Measurements from ENCODE around the gene CEP78. TPM values are rescaled to one million over a fixed set of nuclear protein-coding genes. Genes with fewer than 3 reads are reported as not detected.

CEP78 gene
- total RNA-seq, 1 experiment from 2014 or later: 57.8 TPM

- H3K14ac ChIP-seq (ENCODE audit: insufficient read depth, low read length): no peak overlapping the region
- Mint-ChIP-seq H3K9me3 (no peaks in the 10 kb centered on the region), H3K27me3 (ENCODE audit: low read depth) (no peaks in the 10 kb centered on the region; the same call in 1 of the 2 replicates), H3K27ac (no peak overlapping the region), H3K4me1 (peaks cover 18 to 19% of the 10 kb centered on the region in 2 experiments), H3K4me3 (0 out of 5 replicates have a peak overlapping the region, but pooled peaks of 1 of the 2 experiments have one; percentile 5), H3K36me3 (ENCODE audit: insufficient read depth in 1 of 3, low read depth in 3 of 3) (peaks cover 11 to 43% (median 43%) of the 10 kb centered on the region in 3 experiments)
- H3K79me1 ChIP-seq (ENCODE audit: insufficient read depth, low read depth, low read length, poor library complexity, severe bottlenecking): peaks cover 4% of the 10 kb centered on the region
- no peak overlapping the region for H3K27ac ChIP-seq (ENCODE audit: insufficient read length, low read depth, low read length)
- no peak overlapping the region for H2BK20ac ChIP-seq (ENCODE audit: low read depth, low read length, poor library complexity, severe bottlenecking)
- H4K91ac ChIP-seq (ENCODE audit: insufficient read length, low read depth, low read length): no peak overlapping the region
- peaks cover 3% of the 10 kb centered on the region; the same call in 1 of the 2 replicates for H3K79me2 ChIP-seq (ENCODE audit: insufficient read depth, low read length)
- H3T11ph ChIP-seq (ENCODE audit: low read length): no peak overlapping the region
- H3K18ac ChIP-seq (ENCODE audit: insufficient read length, low read depth, low read length): no peak overlapping the region
- H3K23ac ChIP-seq (ENCODE audit: insufficient read length, low read depth, low read length): no peak overlapping the region
- no peak overlapping the region for H2AFZ ChIP-seq (ENCODE audit: low read length)
- WGBS (ENCODE audit: extremely low coverage, insufficient read length, low lambda C conversion rate): no CpG with 5 or more reads among the region's 5 CpGs
- no peak overlapping the region for H3K4ac ChIP-seq (ENCODE audit: low read depth, low read length)
- no peak overlapping the region for H2BK15ac ChIP-seq (ENCODE audit: low read depth, low read length)
- no peak overlapping the region for H4K5ac ChIP-seq (ENCODE audit: insufficient read length, low read depth, low read length)
- no peaks in the 10 kb centered on the region for H3K9me3 ChIP-seq (ENCODE audit: control insufficient read depth, low read depth, low read length)
- peak; percentile 45; the same call in 2 of the 3 replicates for TF ChIP-seq CTCF (conservative IDR thresholded peaks at IDR 0.05)
- H3K4me1 ChIP-seq (ENCODE audit: insufficient read depth, low read length): 0 out of 2 replicates have a peak, but pooled peaks cover 2% of the 10 kb centered on the region
- no peak overlapping the region for H4K8ac ChIP-seq (replicated peaks; ENCODE audit: insufficient read length, low read depth, low read length)
- H2BK12ac ChIP-seq (ENCODE audit: insufficient read length, low read depth, low read length): no peak overlapping the region
- H2BK120ac ChIP-seq (ENCODE audit: low read depth, low read length, poor library complexity, severe bottlenecking): no peak overlapping the region
- no peak overlapping the region for H2BK5ac ChIP-seq (ENCODE audit: insufficient read length, low read length)
- no peaks in the 10 kb centered on the region for H4K20me1 ChIP-seq (ENCODE audit: control insufficient read depth, insufficient read depth, insufficient read length)
- H3K9ac ChIP-seq (ENCODE audit: extremely low read depth, insufficient read length, low read length): no peak overlapping the region
- no peak overlapping the region for H3K4me2 ChIP-seq (ENCODE audit: insufficient read depth, insufficient read length, low read length)
- H3K27me3 ChIP-seq (ENCODE audit: insufficient read depth, low read length): no peaks in the 10 kb centered on the region
- no peak overlapping the region for H3K56ac ChIP-seq (ENCODE audit: insufficient read length, low read depth, low read length)
- H3K23me2 ChIP-seq (ENCODE audit: insufficient read length, low read depth, low read length, poor library complexity, severe bottlenecking): peaks cover 9% of the 10 kb centered on the region
- no peak overlapping the region for H2AK5ac ChIP-seq (ENCODE audit: insufficient read length, low read length)
- DNase-seq: no peak
These were observed 3.6 kb downstream of the CEP78 start for GRCh38 chr9:78239506-78239905.
